ENCODE measurements around the gene C11orf68. TPM values are rescaled to one million over a fixed set of nuclear protein-coding genes. Genes with fewer than 3 reads are reported as not detected.

Gene C11orf68
- total and polyA plus RNA-seq, 9 of the 15 experiments (the other 6 are each of a cell fraction or from before 2014, with no cell fraction given), result 3.6 to 35.9 (median 12.8) TPM

DNA sequence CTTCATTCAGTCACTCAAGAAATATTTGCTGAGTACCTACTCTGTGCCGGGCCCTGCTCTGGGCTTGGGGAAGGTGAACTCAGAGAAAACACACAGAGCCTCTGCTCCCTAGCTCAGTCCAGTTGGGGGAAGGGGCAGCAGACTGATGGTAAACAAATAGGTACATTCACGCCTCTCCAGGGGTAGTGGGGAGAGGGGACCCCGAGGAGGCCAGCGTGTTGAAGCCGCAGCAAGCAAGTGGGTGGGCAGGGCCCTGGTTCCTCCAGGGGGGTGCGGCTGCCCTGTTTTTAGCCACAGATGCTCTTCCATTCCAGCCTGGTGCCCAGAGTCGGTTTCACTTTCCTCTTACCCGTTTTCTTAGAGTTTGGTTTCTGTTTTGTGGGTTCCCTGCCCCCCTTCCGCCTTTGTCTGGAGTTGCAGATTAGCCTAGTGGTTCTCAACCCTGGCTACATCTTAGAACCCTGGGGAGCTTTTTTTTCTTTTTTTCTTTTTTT lies 9.1 kb upstream of the C11orf68 start (continued):
- TF ChIP-seq, protein P1, sequence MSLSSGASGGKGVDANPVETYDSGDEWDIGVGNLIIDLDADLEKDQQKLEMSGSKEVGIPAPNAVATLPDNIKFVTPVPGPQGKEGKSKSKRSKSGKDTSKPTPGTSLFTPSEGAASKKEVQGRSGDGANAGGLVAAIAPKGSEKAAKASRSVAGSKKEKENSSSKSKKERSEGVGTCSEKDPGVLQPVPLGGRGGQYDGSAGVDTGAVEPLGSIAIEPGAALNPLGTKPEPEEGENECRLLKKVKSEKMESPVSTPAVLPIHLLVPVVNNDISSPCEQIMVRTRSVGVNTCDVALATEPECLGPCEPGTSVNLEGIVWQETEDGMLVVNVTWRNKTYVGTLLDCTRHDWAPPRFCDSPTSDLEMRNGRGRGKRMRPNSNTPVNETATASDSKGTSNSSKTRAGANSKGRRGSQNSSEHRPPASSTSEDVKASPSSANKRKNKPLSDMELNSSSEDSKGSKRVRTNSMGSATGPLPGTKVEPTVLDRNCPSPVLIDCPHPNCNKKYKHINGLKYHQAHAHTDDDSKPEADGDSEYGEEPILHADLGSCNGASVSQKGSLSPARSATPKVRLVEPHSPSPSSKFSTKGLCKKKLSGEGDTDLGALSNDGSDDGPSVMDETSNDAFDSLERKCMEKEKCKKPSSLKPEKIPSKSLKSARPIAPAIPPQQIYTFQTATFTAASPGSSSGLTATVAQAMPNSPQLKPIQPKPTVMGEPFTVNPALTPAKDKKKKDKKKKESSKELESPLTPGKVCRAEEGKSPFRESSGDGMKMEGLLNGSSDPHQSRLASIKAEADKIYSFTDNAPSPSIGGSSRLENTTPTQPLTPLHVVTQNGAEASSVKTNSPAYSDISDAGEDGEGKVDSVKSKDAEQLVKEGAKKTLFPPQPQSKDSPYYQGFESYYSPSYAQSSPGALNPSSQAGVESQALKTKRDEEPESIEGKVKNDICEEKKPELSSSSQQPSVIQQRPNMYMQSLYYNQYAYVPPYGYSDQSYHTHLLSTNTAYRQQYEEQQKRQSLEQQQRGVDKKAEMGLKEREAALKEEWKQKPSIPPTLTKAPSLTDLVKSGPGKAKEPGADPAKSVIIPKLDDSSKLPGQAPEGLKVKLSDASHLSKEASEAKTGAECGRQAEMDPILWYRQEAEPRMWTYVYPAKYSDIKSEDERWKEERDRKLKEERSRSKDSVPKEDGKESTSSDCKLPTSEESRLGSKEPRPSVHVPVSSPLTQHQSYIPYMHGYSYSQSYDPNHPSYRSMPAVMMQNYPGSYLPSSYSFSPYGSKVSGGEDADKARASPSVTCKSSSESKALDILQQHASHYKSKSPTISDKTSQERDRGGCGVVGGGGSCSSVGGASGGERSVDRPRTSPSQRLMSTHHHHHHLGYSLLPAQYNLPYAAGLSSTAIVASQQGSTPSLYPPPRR (CRISPR knock-in tag; IDR thresholded peaks at IDR 0.05; ENCODE audit: borderline replicate concordance), result no peak
- TF ChIP-seq SMARCE1 (IDR thresholded peaks at IDR 0.05) (peak; percentile 54), NR2C2 (CRISPR knock-in tag; IDR thresholded peaks at IDR 0.05) (no peak), NR2C2 (tag; IDR thresholded peaks at IDR 0.05) (peak; percentile 12; the same call in 1 of the 2 replicates), ZNF785 (CRISPR knock-in tag; IDR thresholded peaks at IDR 0.05) (no peak), ZSCAN32 (CRISPR knock-in tag; IDR thresholded peaks at IDR 0.05) (no peak), EP400 (IDR thresholded peaks at IDR 0.05) (peak; percentile 19; the same call in 1 of the 2 replicates), MYBL2 (IDR thresholded peaks at IDR 0.05; ENCODE audit: low read depth) (no peak), MYBL2 (CRISPR knock-in tag; IDR thresholded peaks at IDR 0.05; ENCODE audit: borderline replicate concordance) (no peak), DIDO1 (tag; IDR thresholded peaks at IDR 0.05; ENCODE audit: low read depth) (no peak), DPF2 (IDR thresholded peaks at IDR 0.05) (peak; percentile 53; the same call in 1 of the 2 replicates), ZNF766 (CRISPR knock-in tag; conservative IDR thresholded peaks at IDR 0.05) (peak; percentile 73; the same call in 1 of the 2 replicates), RFX7 (CRISPR knock-in tag; IDR thresholded peaks at IDR 0.05) (no peak), ZKSCAN1 (IDR thresholded peaks at IDR 0.05; ENCODE audit: low read depth, low read length) (0 out of 2 replicates have a peak, but pooled peaks have one; percentile 42), PHF20 (IDR thresholded peaks at IDR 0.05; ENCODE audit: partially characterized antibody) (no peak)
- TF ChIP-seq, protein P2, sequence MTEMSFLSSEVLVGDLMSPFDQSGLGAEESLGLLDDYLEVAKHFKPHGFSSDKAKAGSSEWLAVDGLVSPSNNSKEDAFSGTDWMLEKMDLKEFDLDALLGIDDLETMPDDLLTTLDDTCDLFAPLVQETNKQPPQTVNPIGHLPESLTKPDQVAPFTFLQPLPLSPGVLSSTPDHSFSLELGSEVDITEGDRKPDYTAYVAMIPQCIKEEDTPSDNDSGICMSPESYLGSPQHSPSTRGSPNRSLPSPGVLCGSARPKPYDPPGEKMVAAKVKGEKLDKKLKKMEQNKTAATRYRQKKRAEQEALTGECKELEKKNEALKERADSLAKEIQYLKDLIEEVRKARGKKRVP (CRISPR knock-in tag; IDR thresholded peaks at IDR 0.05), result peak; percentile 47; the same call in 1 of the 2 replicates
- TF ChIP-seq, protein P3, sequence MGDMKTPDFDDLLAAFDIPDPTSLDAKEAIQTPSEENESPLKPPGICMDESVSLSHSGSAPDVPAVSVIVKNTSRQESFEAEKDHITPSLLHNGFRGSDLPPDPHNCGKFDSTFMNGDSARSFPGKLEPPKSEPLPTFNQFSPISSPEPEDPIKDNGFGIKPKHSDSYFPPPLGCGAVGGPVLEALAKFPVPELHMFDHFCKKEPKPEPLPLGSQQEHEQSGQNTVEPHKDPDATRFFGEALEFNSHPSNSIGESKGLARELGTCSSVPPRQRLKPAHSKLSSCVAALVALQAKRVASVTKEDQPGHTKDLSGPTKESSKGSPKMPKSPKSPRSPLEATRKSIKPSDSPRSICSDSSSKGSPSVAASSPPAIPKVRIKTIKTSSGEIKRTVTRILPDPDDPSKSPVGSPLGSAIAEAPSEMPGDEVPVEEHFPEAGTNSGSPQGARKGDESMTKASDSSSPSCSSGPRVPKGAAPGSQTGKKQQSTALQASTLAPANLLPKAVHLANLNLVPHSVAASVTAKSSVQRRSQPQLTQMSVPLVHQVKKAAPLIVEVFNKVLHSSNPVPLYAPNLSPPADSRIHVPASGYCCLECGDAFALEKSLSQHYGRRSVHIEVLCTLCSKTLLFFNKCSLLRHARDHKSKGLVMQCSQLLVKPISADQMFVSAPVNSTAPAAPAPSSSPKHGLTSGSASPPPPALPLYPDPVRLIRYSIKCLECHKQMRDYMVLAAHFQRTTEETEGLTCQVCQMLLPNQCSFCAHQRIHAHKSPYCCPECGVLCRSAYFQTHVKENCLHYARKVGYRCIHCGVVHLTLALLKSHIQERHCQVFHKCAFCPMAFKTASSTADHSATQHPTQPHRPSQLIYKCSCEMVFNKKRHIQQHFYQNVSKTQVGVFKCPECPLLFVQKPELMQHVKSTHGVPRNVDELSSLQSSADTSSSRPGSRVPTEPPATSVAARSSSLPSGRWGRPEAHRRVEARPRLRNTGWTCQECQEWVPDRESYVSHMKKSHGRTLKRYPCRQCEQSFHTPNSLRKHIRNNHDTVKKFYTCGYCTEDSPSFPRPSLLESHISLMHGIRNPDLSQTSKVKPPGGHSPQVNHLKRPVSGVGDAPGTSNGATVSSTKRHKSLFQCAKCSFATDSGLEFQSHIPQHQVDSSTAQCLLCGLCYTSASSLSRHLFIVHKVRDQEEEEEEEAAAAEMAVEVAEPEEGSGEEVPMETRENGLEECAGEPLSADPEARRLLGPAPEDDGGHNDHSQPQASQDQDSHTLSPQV (IDR thresholded peaks at IDR 0.05), result peak; percentile 71; the same call in 1 of the 2 replicates
- TF ChIP-seq, protein P4, sequence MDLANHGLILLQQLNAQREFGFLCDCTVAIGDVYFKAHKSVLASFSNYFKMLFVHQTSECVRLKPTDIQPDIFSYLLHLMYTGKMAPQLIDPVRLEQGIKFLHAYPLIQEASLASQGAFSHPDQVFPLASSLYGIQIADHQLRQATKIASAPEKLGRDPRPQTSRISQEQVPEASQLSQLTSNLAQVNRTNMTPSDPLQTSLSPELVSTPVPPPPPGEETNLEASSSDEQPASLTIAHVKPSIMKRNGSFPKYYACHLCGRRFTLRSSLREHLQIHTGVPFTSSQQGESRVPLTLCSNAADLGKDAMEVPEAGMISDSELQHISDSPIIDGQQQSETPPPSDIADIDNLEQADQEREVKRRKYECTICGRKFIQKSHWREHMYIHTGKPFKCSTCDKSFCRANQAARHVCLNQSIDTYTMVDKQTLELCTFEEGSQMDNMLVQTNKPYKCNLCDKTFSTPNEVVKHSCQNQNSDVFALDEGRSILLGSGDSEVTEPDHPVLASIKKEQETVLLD (IDR thresholded peaks at IDR 0.05), result peak; percentile 19; the same call in 1 of the 2 replicates
